Spleen (tissue), 11 donors: Measurements from ENCODE around the gene GPAM. TPM values are rescaled to one million over a fixed set of nuclear protein-coding genes. Genes with fewer than 3 reads are reported as not detected.

Experiments used
- DNase-seq: peaks from one replicate; pipeline ENCODE4 v3.0.0-alpha.2; 2020
- H3K27ac ChIP-seq, 8 donors: fragments of 200-600 bp; sonication (generic) in 7 of 8; 1 replicate in 4 of 8; 2 replicates in 4 of 8; pipeline versions ENCODE4 v1.5.0 to v1.8.0; 2016 to 2021; ENCODE audit warnings: inconsistent platforms in 4 of 8, mild to moderate bottlenecking in 4 of 8, moderate library complexity in 1 of 8
- H3K27me3 ChIP-seq, 7 donors: fragments of 200-600 bp; sonication (generic) in 6 of 7; replicated peaks in 1 of 7; 1 replicate in 4 of 7; 2 replicates in 3 of 7; pipeline versions ENCODE4 v1.5.0 to v1.8.0; 2016 to 2021; ENCODE audit warnings: inconsistent platforms in 3 of 7, mild to moderate bottlenecking in 1 of 7
- H3K36me3 ChIP-seq, 6 donors: fragments of 200-600 bp; sonication (generic) in 5 of 6; 1 replicate in 4 of 6; 2 replicates in 2 of 6; pipeline versions ENCODE4 v1.5.0 to v1.8.0; 2016 to 2021; ENCODE audit warnings: inconsistent platforms in 2 of 6
- H3K4me1 ChIP-seq, 6 donors: fragments of 200-600 bp; sonication (generic) in 5 of 6; 1 replicate in 3 of 6; 2 replicates in 3 of 6; pipeline versions ENCODE4 v1.5.0 to v1.8.0; 2016 to 2021; ENCODE audit warnings: inconsistent platforms in 3 of 6
- H3K4me3 ChIP-seq, 8 donors: fragments of 200-600 bp; sonication (generic) in 7 of 8; 1 replicate in 4 of 8; 2 replicates in 4 of 8; pipeline versions ENCODE4 v1.5.0 to v1.8.0; 2016 to 2021; ENCODE audit warnings: inconsistent platforms in 4 of 8, mild to moderate bottlenecking in 4 of 8, moderate library complexity in 2 of 8
- H3K9me3 ChIP-seq, 8 donors: fragments of 200-600 bp; sonication (generic) in 7 of 8; 1 replicate in 4 of 8; 2 replicates in 4 of 8; pipeline versions ENCODE4 v1.5.0 to v1.8.0; 2016 to 2021; ENCODE audit warnings: inconsistent platforms in 4 of 8
- CTCF ChIP-seq, 11 experiments: fragments of 200-600 bp in 7 of 11; fragments of 450-650 bp in 4 of 11; sonication (generic) in 4 of 11; IDR thresholded peaks in 8 of 11; conservative IDR thresholded peaks in 3 of 11; 1 replicate in 7 of 11; 2 replicates in 4 of 11; pipeline versions ENCODE4 v1.4.0 to v1.8.0; 2016 to 2021; ENCODE audit warnings: antibody characterized with exemption in 11 of 11, inconsistent platforms in 4 of 11, mild to moderate bottlenecking in 1 of 11
- POLR2A ChIP-seq, 3 donors: fragments of 450-650 bp; IDR thresholded peaks; one replicate each; pipeline ENCODE4 v1.5.1; 2017; ENCODE audit warnings: antibody characterized with exemption in 3 of 3, mild to moderate bottlenecking in 1 of 3
- POLR2AphosphoS5 ChIP-seq, 3 donors: sonication (generic); formaldehyde crosslinking; IDR thresholded peaks; one replicate each; pipeline ENCODE4 v1.5.1; 2017; ENCODE audit warnings: antibody characterized with exemption in 3 of 3
- WGBS, 5 donors: extraction: QIAGEN DNeasy Blood & Tissue Kit in 3 of 5; methylation state at CpG; one replicate each; pipeline versions ENCODE4 v1.1.5 to v1.1.7; 2013 to 2018; 5-methylcytosine and 5-hydroxymethylcytosine counted together
- intact Hi-C: fragments of 100-400 bp; cut with DNase I; formaldehyde crosslinking; loops from one replicate; pipeline ENCODE4 v1.15.0; 2023; ENCODE audit warnings: low total_unique reads
- polyA plus RNA-seq, 3 donors: library from polyadenylated mRNA; stranded (reverse); fragments of 200-250 nt; gene quantifications; one replicate each; pipeline ENCODE4 v1.2.1, GENCODE V29; 2013
- total RNA-seq, 7 donors: library from RNA; depleted of rRNA in 3 of 7; stranded (reverse); fragments of >200 nt in 3 of 7; fragmentation: NEBNext Ultra II Directional in 4 of 7; extraction: Animal tissue kit (Norgen Biotek cat#: 25700) in 4 of 7; gene quantifications; one replicate each; pipeline versions ENCODE4 v1.1.0 to v1.2.1, GENCODE V29; 2016 to 2021
- donor health status: healthy with polysubstance abuse.
- donor health status: DM: no; HTN: no; CAD: no; lungs with moderate emphysema.
- donor health status: DM: no; HTN: no; CAD: no.
- donor health status: Bipolar disorder and iron deficiency.
- donor health status: healthy.
- donor health status: DM: no; HTN: no; CAD: no.
- donor health status: DM: yes; HTN: yes; CAD: no.

Gene GPAM
- total and polyA plus RNA-seq, 10 donors, result 2.6 to 15.0 (median 6.5) TPM

DNA sequence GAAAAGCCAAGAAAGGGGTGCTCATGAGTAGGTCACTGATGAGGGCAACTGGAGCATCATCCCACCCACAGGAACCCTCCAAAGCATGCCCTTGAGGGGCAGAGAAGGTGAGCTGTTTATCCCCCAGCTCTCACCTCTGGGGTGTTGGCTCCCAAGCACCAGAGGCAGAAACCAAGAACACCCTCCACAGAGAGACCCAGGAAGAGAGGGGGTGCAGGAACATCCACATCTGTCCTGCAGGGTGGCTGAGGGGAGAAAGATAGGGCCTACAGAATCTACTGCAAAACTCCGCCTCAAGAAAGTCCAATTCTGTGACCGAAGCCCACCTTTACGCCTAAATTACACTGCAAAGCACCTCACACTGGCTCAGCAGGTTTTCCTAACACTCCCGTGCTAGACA is 40.1 kb downstream of the GPAM start:
- WGBS, 5 donors, result 75 to 91% (median 83%) methylated on average over 4 of the region's 4 CpGs
- TF ChIP-seq POLR2AphosphoS5 (IDR thresholded peaks at IDR 0.05), result no peak
- TF ChIP-seq CTCF (IDR thresholded peaks at IDR 0.05 in 8 of 11, conservative IDR thresholded peaks at IDR 0.05 in 3 of 11), result no peak
- TF ChIP-seq POLR2A (IDR thresholded peaks at IDR 0.05), result no peak
- H3K27ac ChIP-seq, result no peak overlapping the region
- H3K36me3 ChIP-seq, result peaks cover 0 to 50% (median 0%) of the 10 kb centered on the region in 6 donors
- no peaks in the 10 kb centered on the region for H3K27me3 ChIP-seq
- no peaks in the 10 kb centered on the region for H3K9me3 ChIP-seq
- DNase-seq, result no peak
- intact Hi-C loops, result no loop called here
- no peak overlapping the region for H3K4me3 ChIP-seq
- H3K4me1 ChIP-seq, result peaks cover 0 to 7% (median 0%) of the 10 kb centered on the region in 6 donors

GRCh38 chr10:112141292-112141691 is 42.3 kb downstream of the GPAM start:
- H3K27me3 ChIP-seq, result no peaks in the 10 kb centered on the region
- no peaks in the 10 kb centered on the region for H3K9me3 ChIP-seq
- no peak overlapping the region for H3K4me3 ChIP-seq
- H3K36me3 ChIP-seq, result peaks cover 0 to 35% (median 0%) of the 10 kb centered on the region in 6 donors
- intact Hi-C loops, result no loop called here
- peaks cover 0 to 7% (median 0%) of the 10 kb centered on the region in 6 donors for H3K4me1 ChIP-seq
- H3K27ac ChIP-seq, result peak overlapping the region in 1 of 8 donors; percentile 11
- 40 to 65% (median 58%) methylated on average over 5 of the region's 5 CpGs for WGBS, 5 donors
- no peak for TF ChIP-seq POLR2A (IDR thresholded peaks at IDR 0.05)
- no peak for TF ChIP-seq POLR2AphosphoS5 (IDR thresholded peaks at IDR 0.05)
- TF ChIP-seq CTCF (IDR thresholded peaks at IDR 0.05 in 8 of 11, conservative IDR thresholded peaks at IDR 0.05 in 3 of 11), result no peak
- DNase-seq, result no peak

GRCh38 chr10:112140110-112140970 is 43.2 kb downstream of the GPAM start:
- TF ChIP-seq POLR2AphosphoS5 (IDR thresholded peaks at IDR 0.05) (no peak), CTCF (IDR thresholded peaks at IDR 0.05 in 8 of 11, conservative IDR thresholded peaks at IDR 0.05 in 3 of 11) (peak; percentile 54 to 90 (median 80))
- H3K4me1 ChIP-seq, result peaks cover 0 to 7% (median 0%) of the 10 kb centered on the region in 6 donors
- no peaks in the 10 kb centered on the region for H3K27me3 ChIP-seq
- H3K4me3 ChIP-seq, result no peak overlapping the region
- WGBS, 5 donors, result 17 to 36% (median 29%) methylated on average over 10 to 11 of the region's 11 CpGs
- H3K27ac ChIP-seq, result no peak overlapping the region
- DNase-seq, result peak; percentile 84
- H3K36me3 ChIP-seq, result peaks cover 0 to 26% (median 0%) of the 10 kb centered on the region in 6 donors
- intact Hi-C loops, result no loop called here
- H3K9me3 ChIP-seq, result no peaks in the 10 kb centered on the region

GRCh38 chr10:112139176-112139575 is 44.4 kb downstream of the GPAM start:
- Histone ChIP-seq H3K27ac (no peak overlapping the region), H3K4me1 (peaks cover 0 to 7% (median 0%) of the 10 kb centered on the region in 6 donors), H3K27me3 (no peaks in the 10 kb centered on the region), H3K36me3 (peaks cover 0 to 19% (median 0%) of the 10 kb centered on the region in 6 donors), H3K4me3 (no peak overlapping the region), H3K9me3 (no peaks in the 10 kb centered on the region)
- no peak for TF ChIP-seq POLR2AphosphoS5 (IDR thresholded peaks at IDR 0.05)
- TF ChIP-seq POLR2A (IDR thresholded peaks at IDR 0.05), result no peak
- no peak for TF ChIP-seq CTCF (IDR thresholded peaks at IDR 0.05 in 8 of 11, conservative IDR thresholded peaks at IDR 0.05 in 3 of 11)
- WGBS, 5 donors, result 88 to 94% (median 93%) methylated on average over 7 of the region's 7 CpGs
- intact Hi-C loops, result no loop called here
- no peak for DNase-seq
